LNCAP (cell line): ENCODE data around the gene CEL.

Experiments
- CTCF ChIP-seq: fragments of 450-650 bp; IDR thresholded peaks from 2 replicates; pipeline ENCODE4 v1.5.1; 2017; ENCODE audit warnings: mild to moderate bottlenecking

Gene CEL

GRCh38 chr9:133054194-133054890 lies 7.4 kb upstream of the CEL start:
- no peak for TF ChIP-seq CTCF

- no peak for TF ChIP-seq CTCF
Measured at GRCh38 chr9:133054966-133055365, 6.8 kb upstream of the CEL start.

GRCh38 chr9:133055788-133056420 lies 5.9 kb upstream of the CEL start:
- no peak for TF ChIP-seq CTCF

- no peak for TF ChIP-seq CTCF
Measured at GRCh38 chr9:133056533-133056932, 5.2 kb upstream of the CEL start.

GRCh38 chr9:133057006-133057405 lies 4.8 kb upstream of the CEL start:
- TF ChIP-seq CTCF = no peak

- no peak for TF ChIP-seq CTCF
Measured at GRCh38 chr9:133057553-133057952, 4.2 kb upstream of the CEL start.

- no peak for TF ChIP-seq CTCF
Measured at GRCh38 chr9:133058071-133058470, 3.7 kb upstream of the CEL start.
